Panc1 (cell line): ENCODE data around the gene SLC34A1. TPM values are rescaled to one million over a fixed set of nuclear protein-coding genes. Genes with fewer than 3 reads are reported as not detected.

Source experiments
- ATAC-seq: fragments of 200-7000 bp; cut with Tn5 transposase; 2 replicates; pipeline ENCODE4 v1.9.1; 2020; ENCODE audit warnings: mild to moderate bottlenecking, moderate library complexity
- BruUV-seq: library from RNA; stranded (reverse); fragments of 400-500 nt; replicated peaks from 2 replicates; lab custom pipeline; 2021; lab: Mats Ljungman, UMichigan
- CTCF ChIA-PET: fragments of 300-600 bp; sonication (Branson Sonifier 250); formaldehyde crosslinking; loops from one replicate; lab custom pipeline; 2022; ENCODE audit warnings: antibody characterized with exemption; lab: Charles Lee
- POLR2A ChIA-PET: fragments of 300-600 bp; sonication (Branson Sonifier 250); formaldehyde crosslinking; loops from one replicate; lab custom pipeline; 2022; ENCODE audit warnings: antibody characterized with exemption; lab: Charles Lee
- DNase-seq: peaks from one replicate; pipeline ENCODE4 v3.0.0-alpha.2; 2010; ENCODE audit warnings: low read depth, low spot score
- H3K27ac ChIP-seq: 2 replicates; pipeline ENCODE4 v1.5.1; 2011; ENCODE audit warnings: mild to moderate bottlenecking, low read length, inconsistent platforms
- H3K27me3 ChIP-seq: fragments of 200-500 bp; sonication (Bioruptor generic); 2 replicates; pipeline ENCODE4 v1.6.0; 2014; ENCODE audit warnings: low read length, inconsistent platforms; ENCODE audit not compliant: control insufficient read depth, insufficient read depth
- H3K36me3 ChIP-seq: fragments of 200-500 bp; sonication (Bioruptor generic); 2 replicates; pipeline ENCODE4 v1.5.1; 2014; ENCODE audit warnings: inconsistent platforms, mild to moderate bottlenecking, low read length, moderate library complexity; ENCODE audit not compliant: control insufficient read depth, insufficient read depth
- H3K4me1 ChIP-seq: 2 replicates; pipeline ENCODE4 v1.5.1; 2011; ENCODE audit warnings: inconsistent platforms, mild to moderate bottlenecking, low read length, moderate library complexity; ENCODE audit not compliant: control insufficient read depth, insufficient read depth
- H3K4me3 ChIP-seq, 2 experiments: 2 replicates each; pipeline ENCODE4 v1.5.1; 2011 to 2012; ENCODE audit warnings: low read depth in 2 of 2, low read length in 2 of 2, mild to moderate bottlenecking in 2 of 2, inconsistent platforms in 1 of 2, moderate library complexity in 1 of 2
- H3K9me3 ChIP-seq: fragments of 200-500 bp; sonication (Bioruptor generic); 2 replicates; pipeline ENCODE4 v1.5.1; 2014; ENCODE audit warnings: low read depth, mild to moderate bottlenecking, inconsistent platforms, low read length, moderate library complexity; ENCODE audit not compliant: control insufficient read depth, insufficient read depth
- CTCF ChIP-seq: fragments of 450-650 bp; IDR thresholded peaks from 2 replicates; pipeline ENCODE4 v1.5.1; 2017; ENCODE audit warnings: mild to moderate bottlenecking
- POLR2AphosphoS5 ChIP-seq: IDR thresholded peaks from 2 replicates; pipeline ENCODE4 v1.6.1; 2012; ENCODE audit warnings: mild to moderate bottlenecking, low read depth, low read length, moderate library complexity
- REST ChIP-seq, 2 experiments: IDR thresholded peaks; 2 replicates each; pipeline ENCODE4 v1.6.1; 2011 to 2012; ENCODE audit warnings: low read depth in 2 of 2, control low read depth in 1 of 2, low read length in 1 of 2, mild to moderate bottlenecking in 1 of 2, moderate library complexity in 1 of 2; ENCODE audit not compliant: insufficient read depth in 1 of 2
- SIN3A ChIP-seq: IDR thresholded peaks from 2 replicates; pipeline ENCODE4 v1.6.1; 2012; ENCODE audit warnings: low read depth, mild to moderate bottlenecking, low read length, moderate library complexity, borderline replicate concordance; ENCODE audit not compliant: insufficient read depth
- TCF7L2 ChIP-seq: IDR thresholded peaks from 2 replicates; pipeline ENCODE4 v1.6.1; 2011; ENCODE audit warnings: mild to moderate bottlenecking, low read depth, low read length, inconsistent platforms
- in situ Hi-C: cut with HindIII; loops from 2 replicates; pipeline ENCODE4 v1.10.0; 2016; ENCODE audit warnings: low sequenced_read_pairs, low pct_unique_long_range_greater_than_20kb
- intact Hi-C: fragments of 100-400 bp; cut with micrococcal nuclease; formaldehyde crosslinking; loops from one replicate; pipeline ENCODE4 v1.10.0; 2022; ENCODE audit not compliant: unreplicated experiment
- total RNA-seq: library from RNA; stranded (reverse); gene quantifications from one replicate; pipeline ENCODE4 v1.2.1, GENCODE V29; 2021; ENCODE audit not compliant: unreplicated experiment

The SLC34A1 gene
- total RNA-seq, 1 experiment from 2014 or later = not detected

- peak overlapping the region; percentile 90 to 95 for H3K4me3 ChIP-seq
- intact Hi-C loops (no loop called here), in situ Hi-C loops (no loop called here)
- no peak for DNase-seq
- H3K27me3 ChIP-seq = no peaks in the 10 kb centered on the region
- H3K9me3 ChIP-seq = no peaks in the 10 kb centered on the region
- H3K36me3 ChIP-seq = no peaks in the 10 kb centered on the region
- H3K27ac ChIP-seq = peak overlapping the region; percentile 90
- TF ChIP-seq SIN3A (no peak), CTCF (no peak), REST (IDR thresholded peaks at IDR 0.05; ENCODE audit: insufficient read depth in 1 of 2, low read depth in 2 of 2, low read length in 1 of 2) (no peak), POLR2AphosphoS5 (no peak), TCF7L2 (no peak)
- CTCF ChIA-PET = no interaction called here
- no peak for ATAC-seq
- peaks cover 23% of the 10 kb centered on the region for H3K4me1 ChIP-seq
- no TSS peak for BruUV-seq
- POLR2A ChIA-PET = interaction anchor here (0.6 kb wide), 1 partner anchor 539 kb away, joined by 4 read pairs; no protein-coding TSS in a partner anchor
Measured at GRCh38 chr5:177350776-177351391, 33.4 kb upstream of the SLC34A1 start.

GRCh38 chr5:177351392-177352329 is 32.6 kb upstream of the SLC34A1 start, which contains the start of gene LMAN2:
Gene LMAN2, minus strand, starts transcription at chr5:177351668. Its CDS starts 21 bp downstream, at chr5:177351647.
- in situ Hi-C loops = no loop called here
- TF ChIP-seq CTCF (no peak), SIN3A (peak; percentile 92; the same call in 1 of the 2 replicates), REST (IDR thresholded peaks at IDR 0.05; ENCODE audit: insufficient read depth in 1 of 2, low read depth in 2 of 2, low read length in 1 of 2) (peak in 1 of 2 experiments; percentile 27; a peak in 1 of 4 replicates), TCF7L2 (peak; percentile 43; the same call in 1 of the 2 replicates), POLR2AphosphoS5 (peak; percentile 92)

More at GRCh38 chr5:177351392-177352329, 32.6 kb upstream of the SLC34A1 start, which contains the start of gene LMAN2:
- intact Hi-C loops = no loop called here
- Histone ChIP-seq H3K27ac (peak within 1 kb of the TSS; percentile 90), H3K4me1 (peaks cover 23% of the 10 kb centered on the region), H3K27me3 (no peaks in the 10 kb centered on the region), H3K4me3 (peak within 1 kb of the TSS; percentile 90 to 95), H3K36me3 (no peaks in the 10 kb centered on the region), H3K9me3 (no peaks in the 10 kb centered on the region)
- ATAC-seq = peak; percentile 99
- BruUV-seq = no TSS peak
- DNase-seq = peak; percentile 79
- ChIA-PET POLR2A (interaction anchor here (0.6 to 1.3 kb wide), 4 partner anchors 9 to 539 kb away, joined by 3 to 6 read pairs (median 4); no protein-coding TSS in a partner anchor), CTCF (interaction anchor here (0.6 kb wide), 1 partner anchor 19 kb away, joined by 4 read pairs; no protein-coding TSS in a partner anchor)
